ENCODE results near the gene HSCB.

- TF ChIP-seq CTCF (IDR thresholded peaks at IDR 0.05) (no peak), POLR2A (IDR thresholded peaks at IDR 0.05) (no peak)
Measured at GRCh38 chr22:28771195-28771791, 29.5 kb downstream of the HSCB start.
